ENCODE results near the gene CCDC61.

Gene CCDC61

GRCh38 chr19:46017095-46017429 lies 21.8 kb downstream of the CCDC61 start:
- DNase-seq, result no peak

- no peak for DNase-seq
Observed at GRCh38 chr19:46017874-46018675, 22.8 kb downstream of the CCDC61 start.

- no peak for DNase-seq
Observed at GRCh38 chr19:46018729-46019251, 23.5 kb downstream of the CCDC61 start.

- DNase-seq, result no peak
Observed at GRCh38 chr19:46019270-46019669, 24.0 kb downstream of the CCDC61 start.

- DNase-seq, result no peak
Observed at GRCh38 chr19:46020819-46021125, 25.5 kb downstream of the CCDC61 start.

- DNase-seq, result no peak
Observed at GRCh38 chr19:46021531-46022041, 26.3 kb downstream of the CCDC61 start.

- DNase-seq, result no peak
Observed at GRCh38 chr19:46022061-46022430, 26.8 kb downstream of the CCDC61 start.

GRCh38 chr19:46022431-46023310 lies 27.4 kb downstream of the CCDC61 start, which contains the start of gene PGLYRP1:
Gene PGLYRP1, minus strand, starts transcription at chr19:46023053. Its CDS starts 32 bp downstream, at chr19:46023021.
- DNase-seq, result no peak

- no peak for DNase-seq
Observed at GRCh38 chr19:46023311-46023779, 28.1 kb downstream of the CCDC61 start.

- DNase-seq, result no peak
Observed at GRCh38 chr19:46025835-46026234, 30.6 kb downstream of the CCDC61 start.

GRCh38 chr19:46030812-46031550 lies 35.7 kb downstream of the CCDC61 start:
- DNase-seq, result no peak

GRCh38 chr19:46031781-46032596 lies 36.7 kb downstream of the CCDC61 start:
- DNase-seq, result no peak

GRCh38 chr19:46032597-46033025 lies 37.3 kb downstream of the CCDC61 start:
- no peak for DNase-seq

GRCh38 chr19:46033401-46033800 lies 38.1 kb downstream of the CCDC61 start:
- DNase-seq, result no peak

GRCh38 chr19:46035546-46035945 lies 40.3 kb downstream of the CCDC61 start:
- no peak for DNase-seq

- DNase-seq, result no peak
Observed at GRCh38 chr19:46035986-46036743, 40.9 kb downstream of the CCDC61 start.

GRCh38 chr19:46036744-46037128 lies 41.5 kb downstream of the CCDC61 start:
- no peak for DNase-seq

GRCh38 chr19:46040125-46040524 lies 44.9 kb downstream of the CCDC61 start:
- no peak for DNase-seq

GRCh38 chr19:46040952-46041500 lies 45.8 kb downstream of the CCDC61 start, which contains the start of gene IGFL4:
Gene IGFL4, minus strand, starts transcription at chr19:46041002. Its CDS starts 40 bp downstream, at chr19:46040962.
- no peak for DNase-seq

- no peak for DNase-seq
Observed at GRCh38 chr19:46042252-46042883, 47.1 kb downstream of the CCDC61 start.

Measured in activated CD4-positive, alpha-beta T cell treated with anti-CD3 and anti-CD28 coated beads, Interleukin-2, Interleukin-6, amounts not matched to agents 100 ng/mL and 50 ng/mL, durations not matched to agents 16 hours and 8 hours (primary cell).